Measurements from ENCODE around the gene NFIC.

The NFIC gene

GRCh38 chr19:3386447-3387234 lies 20.3 kb downstream of the NFIC start:
- Histone ChIP-seq H3K4me2 (ENCODE audit: low read length) (no peak overlapping the region), H3K79me2 (ENCODE audit: control insufficient read depth, low read length) (no peaks in the 10 kb centered on the region)

DNA sequence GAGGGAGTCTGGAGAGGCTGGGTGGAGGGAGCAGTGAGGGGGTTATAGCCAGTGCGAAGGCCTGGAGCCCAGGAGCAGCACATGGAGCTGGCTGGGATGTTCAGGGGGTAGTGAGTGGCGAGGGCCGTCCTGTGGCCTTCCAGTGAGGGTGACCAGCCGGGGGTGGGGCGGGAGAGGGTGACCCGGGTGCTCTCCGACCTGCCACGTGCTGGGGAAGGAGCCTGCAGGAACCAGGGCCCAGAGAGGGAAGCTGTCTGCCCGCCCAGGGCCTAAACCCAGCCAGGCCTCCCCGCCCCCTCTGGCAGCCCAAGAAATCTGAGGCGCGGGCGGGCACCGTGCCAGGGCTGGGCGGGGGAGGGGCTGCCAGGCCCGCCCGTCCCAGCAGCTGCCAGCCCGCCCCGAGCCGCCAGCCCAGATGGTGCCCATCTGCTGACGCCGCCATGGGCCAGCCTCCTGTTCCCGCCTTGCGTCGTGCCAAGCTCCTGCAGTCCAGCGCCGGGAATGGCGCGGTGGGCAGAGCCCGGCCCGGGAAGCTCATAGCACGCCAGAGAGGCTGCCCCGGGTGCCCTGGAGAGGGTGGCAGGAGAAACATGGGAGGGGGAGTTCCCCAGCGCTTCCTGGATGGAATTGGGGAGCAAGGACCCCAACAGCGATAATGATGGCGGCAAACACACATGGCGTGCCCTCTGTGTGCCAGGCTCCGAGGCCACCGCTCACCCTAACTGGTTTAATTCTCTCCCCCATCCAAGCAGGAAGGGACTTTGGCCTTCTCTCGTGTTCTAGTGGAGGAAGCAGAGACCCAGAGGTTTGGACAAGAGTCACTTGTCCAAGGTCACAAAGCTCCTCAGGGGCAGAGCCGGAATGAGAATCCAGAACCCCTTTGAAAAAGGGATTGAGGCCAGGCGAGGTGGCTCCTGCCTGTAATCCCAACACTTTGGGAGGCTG lies 21.5 kb downstream of the NFIC start:
- Histone ChIP-seq H3F3A (ENCODE audit: control insufficient read depth, insufficient read depth) (no peaks in the 10 kb centered on the region), H3K36me3 (ENCODE audit: control insufficient read depth, low read length) (no peaks in the 10 kb centered on the region), H3K9me2 (replicated peaks; ENCODE audit: control insufficient read depth, low read length) (no peaks in the 10 kb centered on the region), H3K9me3 (ENCODE audit: control insufficient read depth, insufficient read depth, low read length) (no peaks in the 10 kb centered on the region), H3K4me1 (ENCODE audit: control insufficient read depth, low read length) (no peaks in the 10 kb centered on the region), H3K4me2 (ENCODE audit: low read length) (no peak overlapping the region), H3K4me3 (ENCODE audit: low read length) (no peak overlapping the region), H3K27me3 (ENCODE audit: control insufficient read depth, low read length) (no peaks in the 10 kb centered on the region), H4K20me1 (ENCODE audit: control insufficient read depth, insufficient read depth, low read depth, low read length) (no peaks in the 10 kb centered on the region), H3K79me2 (ENCODE audit: control insufficient read depth, low read length) (no peaks in the 10 kb centered on the region), H3K27ac (ENCODE audit: low read depth, low read length) (no peak overlapping the region)
- no peak for TF ChIP-seq CTCF (IDR thresholded peaks at IDR 0.05; ENCODE audit: low read depth, low read length, poor library complexity, severe bottlenecking)
- TF ChIP-seq EZH2phosphoT487 (IDR thresholded peaks at IDR 0.05; ENCODE audit: borderline replicate concordance, low read length), result no peak

More at GRCh38 chr19:3386447-3387234, 20.3 kb downstream of the NFIC start:
- Histone ChIP-seq H3K4me3 (ENCODE audit: low read length) (no peak overlapping the region), H3K36me3 (ENCODE audit: control insufficient read depth, low read length) (no peaks in the 10 kb centered on the region), H3K9me3 (ENCODE audit: control insufficient read depth, insufficient read depth, low read length) (no peaks in the 10 kb centered on the region), H3K4me1 (ENCODE audit: control insufficient read depth, low read length) (no peaks in the 10 kb centered on the region), H3K9me2 (replicated peaks; ENCODE audit: control insufficient read depth, low read length) (no peaks in the 10 kb centered on the region), H3K27ac (ENCODE audit: low read depth, low read length) (no peak overlapping the region), H3F3A (ENCODE audit: control insufficient read depth, insufficient read depth) (no peaks in the 10 kb centered on the region), H3K27me3 (ENCODE audit: control insufficient read depth, low read length) (no peaks in the 10 kb centered on the region), H4K20me1 (ENCODE audit: control insufficient read depth, insufficient read depth, low read depth, low read length) (no peaks in the 10 kb centered on the region)
- TF ChIP-seq EZH2phosphoT487 (IDR thresholded peaks at IDR 0.05; ENCODE audit: borderline replicate concordance, low read length), result no peak
- no peak for TF ChIP-seq CTCF (IDR thresholded peaks at IDR 0.05; ENCODE audit: low read depth, low read length, poor library complexity, severe bottlenecking)

DNA sequence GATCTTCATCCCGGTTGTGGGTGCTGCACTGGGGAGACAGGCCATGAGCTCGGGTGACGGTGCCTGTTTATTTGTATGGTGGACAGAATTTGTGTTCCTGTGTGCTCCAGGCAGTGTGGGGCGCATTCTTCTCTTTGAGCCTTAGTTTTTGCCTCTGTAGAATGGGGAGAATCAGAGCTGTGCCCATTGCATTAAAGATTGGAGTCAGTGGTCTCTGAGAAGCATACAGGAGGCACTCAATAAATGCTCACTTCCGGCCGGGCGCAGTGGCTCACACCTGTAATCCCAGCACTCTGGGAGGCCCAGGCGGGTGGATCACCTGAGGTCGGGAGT lies 23.0 kb downstream of the NFIC start:
- Histone ChIP-seq H3K79me2 (ENCODE audit: control insufficient read depth, low read length) (no peaks in the 10 kb centered on the region), H3K36me3 (ENCODE audit: control insufficient read depth, low read length) (no peaks in the 10 kb centered on the region), H3K4me1 (ENCODE audit: control insufficient read depth, low read length) (no peaks in the 10 kb centered on the region), H3K9me2 (replicated peaks; ENCODE audit: control insufficient read depth, low read length) (no peaks in the 10 kb centered on the region), H3K4me3 (ENCODE audit: low read length) (no peak overlapping the region), H3K27ac (ENCODE audit: low read depth, low read length) (no peak overlapping the region), H3K9me3 (ENCODE audit: control insufficient read depth, insufficient read depth, low read length) (no peaks in the 10 kb centered on the region), H3K27me3 (ENCODE audit: control insufficient read depth, low read length) (no peaks in the 10 kb centered on the region), H4K20me1 (ENCODE audit: control insufficient read depth, insufficient read depth, low read depth, low read length) (no peaks in the 10 kb centered on the region), H3K4me2 (ENCODE audit: low read length) (no peak overlapping the region), H3F3A (ENCODE audit: control insufficient read depth, insufficient read depth) (no peaks in the 10 kb centered on the region)
- no peak for TF ChIP-seq CTCF (IDR thresholded peaks at IDR 0.05; ENCODE audit: low read depth, low read length, poor library complexity, severe bottlenecking)
- no peak for TF ChIP-seq EZH2phosphoT487 (IDR thresholded peaks at IDR 0.05; ENCODE audit: borderline replicate concordance, low read length)

Measured in DOHH2 (cell line).